Kidney tubule cell (primary cell): ENCODE results near the gene FN3KRP.
"Not testable (repeated sequence)": the region's sequence is repeated elsewhere in the genome, so short reads cannot be mapped to it uniquely, and the experiment has no call there.

Source experiments
- DNase-seq: peaks from one replicate; pipeline ENCODE4 v3.0.0-alpha.2; 2018; ENCODE audit warnings: low spot score

FN3KRP gene

GRCh38 chr17:82743344-82744219, 27.1 kb downstream of the FN3KRP start:
- DNase-seq = no peak

- not testable (repeated sequence) for DNase-seq
Observed at GRCh38 chr17:82744736-82745135, 28.2 kb downstream of the FN3KRP start.

- DNase-seq = no peak
Observed at GRCh38 chr17:82745524-82745923, 29.0 kb downstream of the FN3KRP start.

- DNase-seq = no peak
Observed at GRCh38 chr17:82748756-82749155, 32.2 kb downstream of the FN3KRP start.

- DNase-seq = no peak
Observed at GRCh38 chr17:82750241-82750908, 33.9 kb downstream of the FN3KRP start.

GRCh38 chr17:82751171-82751570, 34.7 kb downstream of the FN3KRP start:
- DNase-seq = no peak

- DNase-seq = peak; percentile 89
Observed at GRCh38 chr17:82751571-82752370, 35.3 kb downstream of the FN3KRP start, which contains the start of gene TBCD. Gene TBCD, plus strand, starts transcription at chr17:82752065. Its CDS starts 129 bp downstream, at chr17:82752194.

- peak; percentile 30 for DNase-seq
Observed at GRCh38 chr17:82752371-82753200, 36.1 kb downstream of the FN3KRP start.

GRCh38 chr17:82753201-82753464, 36.6 kb downstream of the FN3KRP start:
- DNase-seq = no peak

- peak; percentile 32 for DNase-seq
Observed at GRCh38 chr17:82754297-82755208, 38.0 kb downstream of the FN3KRP start.

GRCh38 chr17:82756166-82756565, 39.7 kb downstream of the FN3KRP start:
- no peak for DNase-seq

GRCh38 chr17:82765371-82765770, 48.9 kb downstream of the FN3KRP start:
- DNase-seq = no peak

GRCh38 chr17:82767041-82767754, 50.7 kb downstream of the FN3KRP start:
- peak; percentile 39 for DNase-seq

- no peak for DNase-seq
Observed at GRCh38 chr17:82769041-82769440, 52.5 kb downstream of the FN3KRP start.

GRCh38 chr17:82772026-82772425, 55.5 kb downstream of the FN3KRP start:
- peak; percentile 45 for DNase-seq

- not testable (repeated sequence) for DNase-seq
Observed at GRCh38 chr17:82774456-82774855, 58.0 kb downstream of the FN3KRP start.

GRCh38 chr17:82775001-82775823, 58.7 kb downstream of the FN3KRP start:
- peak; percentile 63 for DNase-seq

GRCh38 chr17:82776454-82776853, 59.9 kb downstream of the FN3KRP start:
- no peak for DNase-seq
